Brain microvascular endothelial cell (primary cell): ENCODE measurements around the gene TMEM63A.

Source experiments
- DNase-seq: peaks from one replicate; pipeline ENCODE4 v3.0.0-alpha.2; 2020
- H3K27ac ChIP-seq: fragments of 250-450 bp; sonication (Bioruptor Pico); 2 replicates; pipeline ENCODE4 v1.5.1; 2020; ENCODE audit warnings: mild to moderate bottlenecking, moderate library complexity
- H3K27me3 ChIP-seq: fragments of 250-450 bp; sonication (Bioruptor Pico); replicated peaks from 2 replicates; pipeline ENCODE4 v1.5.1; 2020; ENCODE audit warnings: mild to moderate bottlenecking
- H3K36me3 ChIP-seq: fragments of 250-450 bp; sonication (Bioruptor Pico); replicated peaks from 2 replicates; pipeline ENCODE4 v1.5.1; 2020; ENCODE audit warnings: mild to moderate bottlenecking
- H3K4me3 ChIP-seq: 2 replicates; pipeline ENCODE4 v1.5.1; 2011; ENCODE audit warnings: low read depth, mild to moderate bottlenecking, control low read depth, low read length, moderate library complexity
- CTCF ChIP-seq: IDR thresholded peaks from 2 replicates; pipeline ENCODE4 v1.5.1; 2011; ENCODE audit warnings: low read depth, mild to moderate bottlenecking, moderate library complexity, low read length, control low read depth, inconsistent platforms; ENCODE audit errors: missing control alignments
- in situ Hi-C: cut with HindIII; loops from 2 replicates; pipeline ENCODE4 v1.10.0; 2017; ENCODE audit warnings: low sequenced_read_pairs, low pct_ligation_motif_present

Gene TMEM63A

GRCh38 chr1:225885336-225885735, 3.2 kb upstream of the TMEM63A start:
- Histone ChIP-seq H3K36me3 (no peaks in the 10 kb centered on the region), H3K27me3 (no peaks in the 10 kb centered on the region), H3K4me3 (no peak overlapping the region), H3K27ac (no peak overlapping the region)
- in situ Hi-C loops: no loop called here
- no peak for TF ChIP-seq CTCF
- no peak for DNase-seq

GRCh38 chr1:225883616-225884265, 1.6 kb upstream of the TMEM63A start:
- no peak for DNase-seq
- no peak overlapping the region for H3K27ac ChIP-seq
- no peak overlapping the region for H3K4me3 ChIP-seq
- no peak for TF ChIP-seq CTCF
- in situ Hi-C loops: no loop called here
- no peaks in the 10 kb centered on the region for H3K36me3 ChIP-seq
- H3K27me3 ChIP-seq: no peaks in the 10 kb centered on the region

- H3K36me3 ChIP-seq: no peaks in the 10 kb centered on the region
- no peaks in the 10 kb centered on the region for H3K27me3 ChIP-seq
- TF ChIP-seq CTCF: no peak
- H3K4me3 ChIP-seq: peak overlapping the region; percentile 95
- in situ Hi-C loops: no loop called here
- H3K27ac ChIP-seq: peak overlapping the region; percentile 0
- DNase-seq: no peak
Observed at GRCh38 chr1:225882694-225883615, 775 bp upstream of the TMEM63A start.

GRCh38 chr1:225881081-225881958, 860 bp downstream of the TMEM63A start:
- no peak for DNase-seq
- TF ChIP-seq CTCF: no peak
- in situ Hi-C loops: no loop called here

GRCh38 chr1:225880636-225881035, 1.5 kb downstream of the TMEM63A start:
- DNase-seq: no peak
- no peak for TF ChIP-seq CTCF
- H3K27me3 ChIP-seq: no peaks in the 10 kb centered on the region
- in situ Hi-C loops: no loop called here
- H3K27ac ChIP-seq: peak overlapping the region; percentile 11
- H3K36me3 ChIP-seq: peaks cover 2% of the 10 kb centered on the region
- H3K4me3 ChIP-seq: no peak overlapping the region

More at GRCh38 chr1:225881081-225881958, 860 bp downstream of the TMEM63A start:
- Histone ChIP-seq H3K27me3 (no peaks in the 10 kb centered on the region), H3K27ac (peak overlapping the region; percentile 11), H3K4me3 (peak overlapping the region; percentile 95), H3K36me3 (peaks cover 2% of the 10 kb centered on the region)
